H1 (cell line): ENCODE data around the gene TEDC1. TPM values are rescaled to one million over a fixed set of nuclear protein-coding genes. Genes with fewer than 3 reads are reported as not detected.
A peak's percentile ranks its signal among the peaks of the same experiment; 100 is the strongest.

Source experiments
- ATF2 ChIP-seq: IDR thresholded peaks from 2 replicates; pipeline ENCODE4 v1.6.1; 2012; ENCODE audit warnings: low read length, inconsistent platforms
- EP300 ChIP-seq, 2 experiments: IDR thresholded peaks; 1 replicate in 1 of 2; 2 replicates in 1 of 2; pipeline ENCODE4 v1.6.1; 2011 to 2012; ENCODE audit warnings: low read depth in 2 of 2, low read length in 2 of 2, mild to moderate bottlenecking in 2 of 2, borderline replicate concordance in 1 of 2, inconsistent platforms in 1 of 2, moderate library complexity in 1 of 2
- KDM1A ChIP-seq: fragments of 200-600, 300-600 bp; sonication (generic); IDR thresholded peaks from 2 replicates; pipeline ENCODE4 v1.7.1; 2016; ENCODE audit warnings: mild to moderate bottlenecking, low read length, borderline replicate concordance
- KDM5A ChIP-seq: fragments of 200-600 bp; IDR thresholded peaks from 2 replicates; pipeline ENCODE4 v1.7.1; 2012; ENCODE audit warnings: mild to moderate bottlenecking, low read length, inconsistent platforms, mixed read lengths
- polyA plus RNA-seq, 7 experiments: library from polyadenylated mRNA; depleted of rRNA in 3 of 7; stranded (reverse) in 5 of 7; unstranded in 2 of 7; fragments of >200 nt in 5 of 7; fragments of 200-250 nt in 2 of 7; gene quantifications; 1 replicate in 5 of 7; 2 replicates in 1 of 7; 4 replicates in 1 of 7; pipeline versions ENCODE4 v1.2.1 to v1.2.3, GENCODE V29; 2011 to 2013; ENCODE audit warnings: missing spikeins in 2 of 7, mixed read lengths in 2 of 7
- total RNA-seq: library from RNA; stranded (reverse); fragmentation: NEBNext Ultra II Directional; extraction: Animal tissue kit (Norgen Biotek cat#: 25700); gene quantifications from 2 replicates; pipeline ENCODE4 v1.2.1, GENCODE V29; 2021

Gene TEDC1
- total and polyA plus RNA-seq, 2 of the 8 experiments (the other 6 are each of a cell fraction or from before 2014, with no cell fraction given), result 5.6 to 14.8 TPM

- peak; percentile 61 to 86; a peak in 2 of 3 replicates for TF ChIP-seq EP300 (IDR thresholded peaks at IDR 0.05; ENCODE audit: borderline replicate concordance in 1 of 2, low read depth in 2 of 2, low read length in 2 of 2)
- no peak for TF ChIP-seq KDM1A
- TF ChIP-seq ATF2, result no peak
- TF ChIP-seq KDM5A, result no peak
Observed at GRCh38 chr14:105480807-105481801, 9.9 kb upstream of the TEDC1 start (continued).
